Inferior parietal cortex (tissue), 1 donor: ENCODE measurements around the gene DPP6.
"Not testable (repeated sequence)": the region's sequence is repeated elsewhere in the genome, so short reads cannot be mapped to it uniquely, and the experiment has no call there.

Experiments used
- DNase-seq: peaks from one replicate; pipeline ENCODE4 v3.0.0-alpha.2; 2016; ENCODE audit errors: extremely low spot score

DPP6 gene

GRCh38 chr7:154656618-154657017 is 604.4 kb downstream of the DPP6 start:
- DNase-seq: no peak

GRCh38 chr7:154666768-154667167 is 614.6 kb downstream of the DPP6 start:
- DNase-seq: no peak

- no peak for DNase-seq
Observed at GRCh38 chr7:154672659-154673415, 620.6 kb downstream of the DPP6 start.

- no peak for DNase-seq
Observed at GRCh38 chr7:154674191-154674590, 622.0 kb downstream of the DPP6 start.

GRCh38 chr7:154675560-154675959 is 623.4 kb downstream of the DPP6 start:
- no peak for DNase-seq

- not testable (repeated sequence) for DNase-seq
Observed at GRCh38 chr7:154676033-154676421, 623.8 kb downstream of the DPP6 start.

- DNase-seq: no peak
Observed at GRCh38 chr7:154676422-154677073, 624.4 kb downstream of the DPP6 start.

GRCh38 chr7:154677454-154677853 is 625.3 kb downstream of the DPP6 start:
- DNase-seq: no peak

GRCh38 chr7:154678001-154678550 is 625.9 kb downstream of the DPP6 start:
- DNase-seq: not testable (repeated sequence)

- no peak for DNase-seq
Observed at GRCh38 chr7:154679379-154680053, 627.3 kb downstream of the DPP6 start.

- no peak for DNase-seq
Observed at GRCh38 chr7:154680894-154681659, 628.9 kb downstream of the DPP6 start.

- no peak for DNase-seq
Observed at GRCh38 chr7:154682003-154682402, 629.8 kb downstream of the DPP6 start.

- no peak for DNase-seq
Observed at GRCh38 chr7:154684666-154685563, 632.7 kb downstream of the DPP6 start.

- DNase-seq: no peak
Observed at GRCh38 chr7:154685564-154685901, 633.3 kb downstream of the DPP6 start.

GRCh38 chr7:154686305-154686704 is 634.1 kb downstream of the DPP6 start:
- no peak for DNase-seq

- DNase-seq: no peak
Observed at GRCh38 chr7:154688952-154689351, 636.8 kb downstream of the DPP6 start.

- DNase-seq: no peak
Observed at GRCh38 chr7:154690411-154690810, 638.2 kb downstream of the DPP6 start.

- DNase-seq: no peak
Observed at GRCh38 chr7:154693661-154694060, 641.5 kb downstream of the DPP6 start.

- no peak for DNase-seq
Observed at GRCh38 chr7:154695836-154696235, 643.6 kb downstream of the DPP6 start.

GRCh38 chr7:154696556-154696955 is 644.4 kb downstream of the DPP6 start:
- no peak for DNase-seq
